Daoy (cell line): ENCODE data around the gene BACH2. TPM values are rescaled to one million over a fixed set of nuclear protein-coding genes. Genes with fewer than 3 reads are reported as not detected.

Experiments used
- DNase-seq: peaks from one replicate; pipeline ENCODE4 v3.0.0-alpha.2; 2015; ENCODE audit warnings: low read depth
- total RNA-seq: library from RNA; depleted of rRNA; stranded (reverse); fragments of >200 nt; shearing (Covaris generic); gene quantifications from 2 replicates; pipeline ENCODE4 v1.2.3, GENCODE V29; 2014

BACH2 gene
- total RNA-seq, 1 experiment from 2014 or later, result 0.46 TPM

DNA sequence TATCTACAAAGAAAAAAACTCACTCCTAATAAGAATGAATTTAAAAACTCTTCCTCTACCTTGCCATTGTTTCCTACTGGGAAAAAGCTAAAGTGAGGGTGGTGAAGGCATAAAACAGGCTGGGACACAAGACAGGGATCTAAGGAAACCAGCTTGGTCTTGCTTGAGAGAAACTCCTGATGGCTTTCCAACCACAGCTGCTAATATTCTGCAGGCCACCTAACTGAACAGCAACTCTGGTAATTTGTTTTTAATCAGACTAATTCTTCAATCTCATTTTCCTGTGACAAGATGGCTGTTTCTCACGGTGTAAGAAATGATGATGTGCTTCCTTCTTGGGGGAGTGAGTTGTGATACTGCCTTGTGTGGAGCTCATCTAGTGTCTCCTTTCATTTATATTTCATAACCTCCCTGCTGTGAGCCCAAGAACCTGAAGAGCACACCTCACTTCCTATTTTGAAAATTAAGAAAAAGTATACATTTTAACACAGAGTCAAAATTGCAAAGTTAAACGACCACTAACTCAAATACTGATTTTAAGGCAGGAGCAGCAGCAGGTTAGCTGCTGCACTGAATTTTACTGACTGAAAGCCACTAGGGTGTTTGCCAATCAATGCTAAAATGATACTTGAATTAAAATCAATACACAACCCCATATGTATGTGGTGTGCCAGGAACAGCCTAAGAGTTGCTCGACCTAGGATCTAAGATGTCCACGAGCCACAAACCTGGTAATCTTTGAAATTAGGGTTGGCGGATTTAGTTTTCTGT, 58.0 kb downstream of the BACH2 start:
- no peak for DNase-seq

DNA sequence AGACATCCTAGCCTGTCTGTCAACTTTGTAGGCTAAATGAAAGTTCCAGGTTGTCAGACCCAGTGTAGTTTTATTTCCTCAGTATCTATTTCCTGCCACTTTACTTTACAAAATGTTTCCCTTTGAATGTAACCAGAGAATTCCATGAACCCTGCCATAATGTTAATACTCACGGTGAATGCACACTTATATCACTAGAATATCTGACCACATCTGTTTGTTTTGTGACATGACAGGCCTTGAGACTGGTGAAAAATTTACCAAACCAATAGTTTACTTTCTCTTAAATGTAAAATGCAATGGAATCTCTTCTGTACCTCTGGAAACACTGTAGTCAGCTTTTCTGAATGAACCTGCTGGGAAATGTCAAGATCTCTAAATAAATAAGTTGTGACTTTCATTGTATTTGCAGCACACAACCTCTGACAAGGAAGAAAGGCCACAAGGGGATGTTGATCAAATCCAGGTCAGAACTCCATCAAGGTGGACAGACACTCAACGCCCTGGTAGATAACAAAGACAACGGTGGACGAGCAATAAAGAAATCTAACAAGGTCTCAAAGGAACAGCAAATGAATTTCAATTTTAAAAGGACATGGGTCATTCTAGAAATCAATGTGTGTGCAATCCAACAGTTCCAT, 59.2 kb downstream of the BACH2 start:
- no peak for DNase-seq

DNA sequence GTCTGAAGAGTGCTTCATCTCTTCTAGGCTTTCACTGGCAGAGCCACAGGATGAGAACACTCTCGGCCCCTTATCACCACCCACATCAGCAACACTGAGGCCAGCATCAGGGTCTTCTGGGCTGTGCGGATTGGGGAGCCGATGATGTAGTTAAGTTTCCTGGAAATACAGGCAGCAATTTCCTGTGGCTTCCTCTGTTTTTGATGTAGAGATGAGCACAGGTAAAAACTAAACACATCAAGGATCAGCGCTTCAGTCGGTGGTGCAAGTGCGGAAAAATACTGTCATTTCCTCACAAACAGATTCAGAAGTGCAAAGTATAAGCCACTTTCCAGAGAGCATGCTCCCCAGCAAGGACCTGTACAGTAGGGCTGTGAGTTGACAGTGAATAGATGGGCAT, 62.6 kb downstream of the BACH2 start:
- DNase-seq, result no peak

DNA sequence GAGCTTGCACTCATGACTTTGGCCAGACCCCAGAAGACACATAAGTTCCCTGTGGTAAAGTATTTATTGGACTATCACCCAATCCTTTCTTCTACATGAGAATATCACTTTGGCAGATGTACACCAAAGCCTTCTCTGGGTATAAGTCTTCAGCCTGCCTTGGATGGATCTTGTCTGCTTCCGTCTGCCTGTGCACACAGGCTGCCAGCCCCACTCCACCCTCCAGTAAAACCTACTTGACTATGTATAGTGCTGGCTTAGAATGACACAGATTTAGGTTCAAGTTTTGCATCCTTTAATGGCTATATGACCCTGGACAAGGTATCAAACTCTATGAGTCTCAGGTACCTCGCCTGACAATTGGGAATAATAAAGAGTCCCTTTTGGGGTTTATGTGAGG, 63.4 kb downstream of the BACH2 start:
- no peak for DNase-seq

DNA sequence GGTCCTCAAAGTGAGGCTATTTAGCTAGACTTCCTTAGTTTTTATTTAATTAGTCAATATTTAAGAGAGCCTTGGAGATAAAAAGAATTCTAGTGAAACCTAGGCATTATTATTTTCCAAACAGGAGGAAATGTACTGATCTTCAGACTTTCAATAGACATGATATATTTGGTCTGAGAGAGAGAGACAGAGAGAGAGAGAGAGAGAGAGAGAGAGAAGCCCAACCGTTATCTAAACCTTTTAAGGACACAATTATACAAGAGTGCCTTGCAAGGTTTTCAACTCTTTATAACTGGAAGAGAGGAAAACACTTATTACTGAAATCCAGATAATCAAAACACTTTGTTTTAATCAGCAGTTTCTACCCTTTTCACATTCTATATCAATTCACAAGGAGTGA, 64.8 kb downstream of the BACH2 start:
- DNase-seq, result no peak

DNA sequence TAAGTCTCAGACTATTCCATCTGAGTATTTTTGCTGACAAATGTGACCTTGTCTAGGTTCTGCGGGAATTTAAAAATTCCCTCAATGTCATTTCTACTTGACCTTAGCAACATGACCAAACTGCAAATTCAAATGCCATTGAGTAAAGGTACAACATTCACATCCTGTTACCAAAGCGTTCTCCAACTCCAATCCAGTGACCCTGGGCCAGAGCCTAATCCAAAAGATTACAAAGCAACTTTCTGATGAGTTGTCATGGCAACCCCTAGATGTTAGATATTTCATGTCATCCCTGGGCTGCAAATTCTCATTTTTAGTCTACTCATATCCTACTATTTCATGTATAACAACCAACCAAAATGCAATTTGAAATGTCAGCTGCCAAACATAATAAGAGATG, 65.3 kb downstream of the BACH2 start:
- no peak for DNase-seq

DNA sequence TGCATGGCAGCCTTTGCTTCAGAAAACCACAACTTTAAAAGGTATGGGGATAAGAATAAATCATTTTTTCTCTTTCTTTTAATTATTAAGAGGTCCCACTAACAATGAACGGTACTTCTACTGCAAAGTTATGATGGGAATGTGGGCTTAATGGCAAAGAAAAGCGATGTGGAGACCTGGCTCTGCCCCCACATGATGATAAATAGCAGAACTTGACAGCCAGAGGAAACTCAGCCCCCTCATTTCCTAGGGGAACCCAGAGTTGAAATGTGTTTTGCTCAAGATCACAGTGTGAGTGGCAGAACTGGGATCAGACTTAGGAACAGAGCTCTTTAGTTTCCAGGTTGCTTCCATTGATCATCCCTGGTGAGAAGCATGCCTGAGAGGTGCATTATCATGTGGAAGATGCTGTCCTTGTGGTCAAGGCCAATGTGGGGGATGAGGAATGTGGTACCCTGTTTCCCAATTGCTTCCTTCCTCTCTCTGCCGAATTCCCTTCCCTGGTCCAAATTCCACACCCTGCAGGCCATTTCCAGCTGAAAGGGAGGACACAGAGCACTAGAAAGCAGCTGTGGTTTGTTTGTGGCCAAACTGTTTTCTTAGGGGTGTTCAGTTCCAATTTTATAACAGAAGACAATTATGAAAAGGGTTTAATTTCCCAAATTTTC, 66.0 kb downstream of the BACH2 start:
- no peak for DNase-seq

DNA sequence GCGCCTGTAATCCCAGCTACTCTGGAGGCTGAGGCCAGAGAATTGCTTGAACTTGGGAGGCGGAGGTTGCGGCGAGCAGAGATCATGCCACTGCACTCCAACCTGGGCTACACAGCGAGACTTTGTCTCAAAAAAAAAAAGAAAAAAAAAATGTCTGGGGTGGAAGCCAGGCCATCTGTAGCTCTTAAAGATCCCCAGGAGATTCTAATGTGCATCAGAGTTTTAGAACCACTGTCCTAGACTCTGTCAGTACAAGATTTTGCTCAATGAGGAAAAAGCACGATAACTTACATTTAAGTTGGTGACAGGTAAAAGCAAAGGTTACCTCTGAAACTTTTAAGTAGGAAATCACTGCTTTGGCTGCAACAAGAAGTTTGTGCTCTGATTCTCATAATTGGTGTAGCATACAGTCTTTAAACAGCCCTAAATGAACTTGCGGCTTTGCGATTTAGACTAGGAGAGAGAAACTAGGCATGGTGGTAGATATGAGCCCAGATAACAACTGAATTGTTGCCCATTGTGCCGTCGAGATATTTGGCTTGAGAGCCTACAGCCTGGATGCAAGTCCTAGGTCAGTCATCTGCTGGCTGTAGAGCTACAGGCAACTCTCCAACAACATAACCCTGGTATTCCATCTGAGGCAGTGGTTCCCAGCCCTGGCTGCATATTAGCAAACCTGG, 67.2 kb downstream of the BACH2 start:
- no peak for DNase-seq

DNA sequence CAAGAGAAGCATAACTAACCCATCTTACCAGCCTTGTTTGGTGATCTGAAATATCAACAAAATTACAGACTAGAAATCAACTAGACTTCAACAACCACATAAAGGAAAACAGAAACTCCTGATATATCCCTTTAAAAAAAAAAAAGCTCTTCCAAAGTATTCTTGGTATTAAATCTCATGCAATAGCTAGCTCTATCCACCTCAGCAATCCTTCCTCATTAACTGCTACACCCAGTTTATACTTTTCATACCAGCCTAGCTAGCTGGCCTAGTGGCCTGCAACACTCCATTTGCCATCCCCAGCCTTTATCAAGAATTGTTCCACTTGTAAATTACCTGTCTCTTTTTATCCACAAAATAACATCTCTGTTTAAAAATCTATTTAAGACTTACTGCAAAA, 69.0 kb downstream of the BACH2 start:
- no peak for DNase-seq

DNA sequence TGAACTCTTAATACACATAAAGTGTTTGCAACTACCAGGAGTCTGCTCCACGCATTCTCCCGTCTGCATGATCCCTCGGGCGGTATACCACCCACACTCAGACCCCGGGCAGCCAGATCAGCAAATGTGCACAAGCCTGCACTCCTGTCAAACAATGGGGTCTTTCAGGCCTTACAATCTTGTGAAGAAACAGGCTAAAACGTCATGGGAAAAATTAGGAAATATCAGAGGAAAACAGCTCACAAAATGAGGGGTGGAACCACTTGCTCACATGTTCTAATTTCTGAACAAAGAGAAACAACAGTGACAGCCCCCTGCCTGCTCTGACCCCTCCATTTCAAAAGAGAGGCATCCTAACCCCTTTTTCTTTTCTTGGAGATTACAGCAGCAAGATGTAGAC, 69.4 kb downstream of the BACH2 start:
- DNase-seq, result no peak

DNA sequence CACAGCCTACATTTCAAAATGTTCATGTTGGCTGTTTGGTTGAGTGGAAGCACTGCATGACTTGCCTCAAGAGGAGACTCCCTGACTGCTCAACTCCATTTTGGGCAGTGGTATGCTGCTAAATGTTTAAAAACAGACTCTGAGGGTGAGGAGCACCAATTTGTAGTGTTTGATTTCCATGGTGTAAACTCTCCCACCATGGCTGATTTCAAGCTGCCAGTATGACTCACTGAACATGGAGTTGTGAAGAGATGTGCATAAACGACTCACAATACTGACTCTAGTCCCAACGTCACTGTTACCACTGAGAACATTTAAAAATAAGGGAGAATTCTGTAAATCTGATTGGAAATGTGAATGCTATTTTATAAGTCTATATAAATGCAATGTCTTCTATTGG, 70.4 kb downstream of the BACH2 start:
- DNase-seq, result no peak

DNA sequence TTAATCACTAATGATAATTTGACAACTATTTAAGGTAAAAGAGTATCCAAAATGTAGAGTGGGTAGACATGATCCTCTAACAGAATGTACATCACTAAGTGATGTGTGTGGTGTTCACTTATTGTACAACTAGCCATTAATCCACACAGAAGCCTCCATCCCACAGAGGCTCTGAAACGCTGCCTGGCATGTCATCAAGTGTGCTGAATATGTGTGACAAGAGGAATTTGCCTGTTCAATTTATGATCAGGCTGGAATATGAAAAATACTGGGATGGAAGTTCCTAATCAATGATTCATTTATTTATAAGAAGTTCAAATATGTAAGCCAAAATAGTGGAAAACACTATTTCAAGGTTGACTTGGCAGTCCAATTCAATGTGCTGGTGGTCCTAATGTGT, 72.4 kb downstream of the BACH2 start:
- no peak for DNase-seq

DNA sequence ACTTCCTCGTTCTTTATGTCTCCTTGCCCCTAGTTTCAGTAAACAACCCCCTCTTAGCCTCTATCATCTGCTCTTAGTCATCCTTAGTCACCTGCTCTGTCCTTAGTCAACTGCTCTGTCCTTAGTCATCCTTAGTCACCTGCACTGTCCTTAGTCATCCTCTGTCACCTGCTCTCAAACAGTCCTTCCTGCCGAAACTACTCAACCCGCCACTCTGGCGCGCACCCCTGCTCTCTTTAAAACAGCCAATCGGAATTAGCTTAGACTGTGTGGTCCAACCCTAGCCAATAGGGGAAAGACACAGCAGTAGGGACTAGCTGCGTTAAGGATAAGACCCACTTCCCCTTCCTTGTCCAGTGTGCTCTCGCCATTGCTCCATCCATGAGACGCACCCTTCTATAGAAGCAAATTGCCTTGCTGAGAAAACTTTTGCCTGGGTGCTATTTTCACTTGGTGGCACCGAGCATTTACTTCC, 73.9 kb downstream of the BACH2 start:
- DNase-seq, result peak; percentile 31

DNA sequence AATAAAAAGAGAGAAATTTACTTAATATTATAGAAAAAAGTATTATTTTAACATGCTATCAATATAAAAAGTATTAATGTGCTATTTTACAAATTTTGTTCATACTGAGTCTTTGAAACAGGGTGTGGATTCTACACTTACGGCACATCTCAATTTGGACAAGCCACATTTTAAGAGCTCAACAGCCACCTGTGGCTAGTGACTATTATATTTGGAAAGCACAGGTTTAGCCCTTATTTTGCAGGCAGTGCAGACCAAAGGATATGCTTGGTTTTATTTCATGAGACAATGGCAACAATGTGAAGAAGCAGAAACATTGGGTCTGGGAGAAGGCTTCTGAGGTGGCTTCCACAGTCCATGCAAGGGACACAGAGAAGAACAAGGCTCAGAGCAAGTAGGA, 74.6 kb downstream of the BACH2 start:
- DNase-seq, result no peak

DNA sequence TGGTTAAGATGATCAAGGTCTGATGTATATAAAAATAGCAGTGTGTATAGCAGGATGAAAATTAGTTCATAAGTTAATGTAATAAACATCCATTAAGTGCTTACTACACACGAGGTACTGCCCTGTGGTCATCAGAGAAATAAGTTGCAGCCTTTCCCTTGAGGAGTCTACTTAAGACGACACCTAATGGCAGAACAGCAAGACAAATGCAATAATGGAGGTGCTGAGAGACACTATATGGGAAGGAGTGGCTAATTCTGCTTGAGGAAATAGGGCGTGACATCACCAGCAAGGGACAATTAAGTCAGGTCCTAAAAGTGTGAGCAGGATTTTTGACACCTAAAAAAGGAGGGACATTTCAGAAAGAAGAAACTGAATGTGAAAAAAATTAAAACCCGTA, 75.2 kb downstream of the BACH2 start:
- DNase-seq, result no peak

DNA sequence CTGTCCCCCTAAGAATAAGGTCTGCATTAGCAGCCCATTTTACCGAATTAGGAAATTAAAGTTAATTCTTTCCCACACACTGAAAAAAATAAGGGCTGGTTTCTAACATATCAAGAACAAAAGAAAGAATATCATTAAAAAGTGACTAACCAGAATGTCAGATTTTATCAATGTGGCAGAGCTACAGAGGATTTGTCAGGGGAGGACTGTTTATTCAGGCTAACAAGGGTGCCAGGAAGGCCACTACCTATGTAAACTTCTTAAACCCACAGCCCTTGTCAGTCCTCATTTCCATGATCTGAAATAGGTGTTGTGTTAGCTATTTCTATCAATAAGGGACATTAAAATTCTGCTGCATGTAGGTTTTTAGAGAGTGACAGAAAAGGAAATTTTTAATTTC, 76.4 kb downstream of the BACH2 start:
- DNase-seq, result peak; percentile 21

DNA sequence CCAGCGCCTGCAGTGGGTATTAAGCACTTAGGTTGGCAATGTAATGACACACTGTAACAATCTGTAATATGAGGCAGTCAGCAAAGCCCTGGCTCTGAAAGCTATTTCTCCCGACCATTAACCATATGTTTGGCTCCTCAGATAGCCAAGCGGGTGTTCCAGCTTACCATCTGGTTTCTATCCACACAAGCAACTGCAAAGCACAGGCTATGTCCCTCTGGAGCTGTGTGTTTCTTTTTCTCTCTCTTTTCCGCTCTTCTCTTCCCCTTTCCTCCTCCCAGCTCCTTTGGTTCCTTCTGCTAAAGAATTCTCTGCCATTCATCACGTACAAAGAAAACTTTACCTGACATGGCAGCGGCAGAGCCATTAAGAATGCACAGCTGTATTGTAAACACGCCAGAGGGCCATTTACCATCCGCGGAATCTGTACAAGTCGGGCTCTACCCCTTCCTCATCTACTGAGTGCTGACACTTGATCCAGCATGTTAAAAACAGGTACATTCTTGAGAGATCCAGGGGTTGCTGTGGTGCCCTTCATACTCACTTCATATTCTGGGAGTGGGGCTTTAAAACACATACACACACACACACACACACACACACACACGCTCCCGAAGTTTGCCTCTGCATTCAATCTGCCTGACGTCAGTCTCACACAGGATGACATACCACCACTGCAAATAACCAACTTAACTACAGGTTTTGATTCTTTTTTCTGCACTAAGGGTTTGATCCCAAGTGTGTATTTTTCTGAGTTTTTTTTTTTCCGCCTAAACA, 77.2 kb downstream of the BACH2 start:
- DNase-seq, result peak; percentile 62

DNA sequence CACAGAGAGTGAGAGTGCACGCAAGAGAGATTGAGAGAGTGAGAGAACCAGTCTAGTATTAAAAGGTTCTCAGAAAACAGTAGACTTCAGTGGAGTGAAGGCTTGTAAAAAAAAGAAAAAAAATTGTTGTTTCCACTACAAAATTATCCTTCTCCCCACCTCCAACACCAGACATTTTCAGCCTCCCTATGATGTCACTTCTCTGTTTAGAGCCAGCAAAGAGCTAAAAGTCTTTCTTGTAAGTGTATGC, 77.8 kb downstream of the BACH2 start:
- DNase-seq, result no peak

DNA sequence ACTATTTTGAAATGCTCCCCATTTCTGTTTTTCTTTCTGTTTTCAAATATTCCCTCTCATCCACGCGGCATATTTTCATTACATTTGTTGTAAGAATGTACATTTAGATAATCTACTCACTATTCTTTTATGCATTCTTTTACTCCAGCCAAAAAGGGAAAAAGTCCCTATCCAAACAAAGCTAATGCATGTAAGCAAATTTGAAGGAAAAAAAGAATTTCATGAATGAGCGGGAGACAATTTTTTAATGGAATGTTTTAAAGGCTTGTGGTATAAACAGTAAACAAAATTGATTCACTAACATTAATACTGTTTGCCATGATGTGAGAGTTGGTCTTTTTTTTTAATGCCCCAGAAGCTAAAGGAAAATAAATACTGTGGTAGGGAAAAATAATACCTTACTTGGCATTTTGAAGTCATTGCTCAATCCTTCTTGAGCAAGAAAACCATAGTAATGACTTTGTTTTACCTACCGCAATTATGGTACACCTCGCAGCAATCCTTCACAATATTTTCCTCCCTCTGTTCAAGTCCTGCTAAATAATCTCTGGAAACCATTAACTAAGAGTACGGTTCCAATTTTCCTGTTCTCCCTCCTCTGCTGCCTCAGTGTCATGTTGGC, 79.0 kb downstream of the BACH2 start:
- no peak for DNase-seq

DNA sequence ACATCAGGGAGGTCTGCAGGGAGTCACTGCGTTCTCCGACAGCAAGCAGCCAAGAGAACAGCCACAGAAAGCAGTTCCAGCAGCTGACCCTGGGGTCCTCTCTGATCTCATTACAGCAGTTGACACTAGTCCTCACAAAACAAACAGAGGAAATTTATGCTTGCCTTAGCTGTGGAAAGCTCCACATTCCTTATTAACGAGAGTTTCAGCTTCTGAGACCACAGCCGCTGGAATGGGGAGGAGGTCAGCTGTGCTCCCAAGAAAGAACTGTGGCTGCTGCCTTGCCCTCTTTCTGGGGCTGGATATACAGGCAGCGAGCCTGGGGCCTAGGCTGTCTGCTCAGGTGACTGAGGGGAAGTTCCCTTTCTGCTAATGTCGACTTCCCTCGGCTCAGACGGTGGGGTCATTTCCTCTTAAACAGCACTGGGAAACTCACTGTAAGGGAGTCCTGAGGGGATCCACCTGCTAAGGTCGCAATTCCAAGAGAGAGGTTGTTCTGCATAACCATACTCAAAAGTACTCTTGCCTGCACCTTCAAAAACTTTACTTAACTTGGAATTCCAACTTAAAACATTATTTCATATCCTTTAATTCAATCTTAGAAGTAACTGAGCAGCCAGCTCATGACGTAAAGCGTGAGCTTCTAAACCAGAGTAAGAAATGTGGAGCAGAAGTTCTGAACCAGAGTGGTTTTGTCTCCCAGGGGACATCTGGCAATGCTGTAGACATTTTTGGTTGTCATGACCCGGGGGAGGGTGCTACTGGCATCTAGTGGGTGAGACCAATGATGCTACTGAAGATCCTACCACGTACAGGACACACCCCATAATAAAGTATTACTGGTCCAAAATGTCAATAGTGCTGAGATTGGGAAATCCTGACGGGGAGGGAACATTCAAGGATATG, 80.3 kb downstream of the BACH2 start:
- DNase-seq, result peak; percentile 37
